Middle frontal gyrus (tissue), 1 donor: ENCODE measurements around the gene AURKB.
"Not testable (repeated sequence)": the region's sequence is repeated elsewhere in the genome, so short reads cannot be mapped to it uniquely, and the experiment has no call there.

Source experiments
- DNase-seq: peaks from one replicate; pipeline ENCODE4 v3.0.0-alpha.2; 2015; ENCODE audit warnings: low spot score; ENCODE audit errors: extremely low spot score

The AURKB gene

GRCh38 chr17:8209907-8210760 lies at the start of gene AURKB:
Gene AURKB, minus strand, starts transcription at chr17:8210575. Its CDS starts 351 bp downstream, at chr17:8210224.
- DNase-seq, result peak; percentile 93

- DNase-seq, result no peak
Observed at GRCh38 chr17:8257801-8258200, 47.4 kb upstream of the AURKB start.

GRCh38 chr17:8256691-8257090 lies 46.3 kb upstream of the AURKB start:
- DNase-seq, result no peak

GRCh38 chr17:8256291-8256690 lies 45.9 kb upstream of the AURKB start:
- no peak for DNase-seq

GRCh38 chr17:8255499-8255898 lies 45.1 kb upstream of the AURKB start:
- DNase-seq, result no peak

- no peak for DNase-seq
Observed at GRCh38 chr17:8254881-8255280, 44.5 kb upstream of the AURKB start.

GRCh38 chr17:8253801-8254200 lies 43.4 kb upstream of the AURKB start:
- DNase-seq, result no peak

GRCh38 chr17:8251411-8251810 lies 41.0 kb upstream of the AURKB start:
- DNase-seq, result not testable (repeated sequence)

GRCh38 chr17:8249621-8250500 lies 39.5 kb upstream of the AURKB start:
- DNase-seq, result no peak

- peak; percentile 95 for DNase-seq
Observed at GRCh38 chr17:8248751-8249607, 38.6 kb upstream of the AURKB start, which contains the start of gene PFAS. Gene PFAS, plus strand, starts transcription at chr17:8249289. Its CDS starts 4,649 bp downstream, at chr17:8253938.

- no peak for DNase-seq
Observed at GRCh38 chr17:8244768-8245167, 34.4 kb upstream of the AURKB start.

GRCh38 chr17:8243827-8244226 lies 33.5 kb upstream of the AURKB start:
- no peak for DNase-seq

GRCh38 chr17:8237886-8238285 lies 27.5 kb upstream of the AURKB start:
- DNase-seq, result no peak

- no peak for DNase-seq
Observed at GRCh38 chr17:8237175-8237574, 26.8 kb upstream of the AURKB start.

- no peak for DNase-seq
Observed at GRCh38 chr17:8235676-8236075, 25.3 kb upstream of the AURKB start.

- DNase-seq, result no peak
Observed at GRCh38 chr17:8234361-8235270, 24.2 kb upstream of the AURKB start.

GRCh38 chr17:8231701-8232100 lies 21.3 kb upstream of the AURKB start:
- DNase-seq, result no peak

GRCh38 chr17:8227238-8227581 lies 16.8 kb upstream of the AURKB start:
- DNase-seq, result no peak

- DNase-seq, result peak; percentile 71
Observed at GRCh38 chr17:8226536-8227237, 16.3 kb upstream of the AURKB start.
